Osteoblast (primary cell): ENCODE data around the gene AKT2. TPM values are rescaled to one million over a fixed set of nuclear protein-coding genes. Genes with fewer than 3 reads are reported as not detected.
"Not testable (repeated sequence)": the region's sequence is repeated elsewhere in the genome, so short reads cannot be mapped to it uniquely, and the experiment has no call there.

Experiments used
- DNase-seq: peaks from one replicate; pipeline ENCODE4 v3.0.0; 2011; ENCODE audit warnings: low spot score, mixed read lengths; ENCODE audit not compliant: insufficient read length; ENCODE audit errors: missing footprints
- H2AFZ ChIP-seq: 2 replicates; pipeline ENCODE4 v1.6.0; 2011; ENCODE audit warnings: mild to moderate bottlenecking, low read length
- H3K27ac ChIP-seq: 2 replicates; pipeline ENCODE4 v1.5.1; 2011; ENCODE audit warnings: mild to moderate bottlenecking, low read depth, low read length, moderate library complexity
- H3K27me3 ChIP-seq: 2 replicates; pipeline ENCODE4 v1.6.0; 2012; ENCODE audit warnings: mild to moderate bottlenecking, control low read depth, inconsistent platforms, low read length, moderate library complexity; ENCODE audit not compliant: insufficient read depth
- H3K36me3 ChIP-seq: 2 replicates; pipeline ENCODE4 v1.5.1; 2011; ENCODE audit warnings: mild to moderate bottlenecking, low read length, control low read depth, moderate library complexity; ENCODE audit not compliant: insufficient read depth
- H3K4me1 ChIP-seq: 2 replicates; pipeline ENCODE4 v1.5.1; 2011; ENCODE audit warnings: mild to moderate bottlenecking, low read length, control low read depth, moderate library complexity; ENCODE audit not compliant: insufficient read depth
- H3K4me2 ChIP-seq: 2 replicates; pipeline ENCODE4 v1.6.0; 2011; ENCODE audit warnings: mild to moderate bottlenecking, low read length; ENCODE audit not compliant: insufficient read depth
- H3K4me3 ChIP-seq: fragments of 200-600 bp; sonication (generic); 3 replicates; pipeline ENCODE4 v1.5.1; 2012; ENCODE audit warnings: mild to moderate bottlenecking, low read length, inconsistent platforms; ENCODE audit not compliant: insufficient read depth
- H3K79me2 ChIP-seq: 2 replicates; pipeline ENCODE4 v1.6.0; 2012; ENCODE audit warnings: mild to moderate bottlenecking, low read length, control low read depth, inconsistent platforms; ENCODE audit not compliant: insufficient read depth
- H3K9me3 ChIP-seq: 2 replicates; pipeline ENCODE4 v1.5.1; 2011; ENCODE audit warnings: low read depth, low read length, control low read depth
- H4K20me1 ChIP-seq: 2 replicates; pipeline ENCODE4 v1.6.0; 2012; ENCODE audit warnings: mild to moderate bottlenecking, low read length, control low read depth; ENCODE audit not compliant: insufficient read depth
- total RNA-seq: library from RNA; depleted of rRNA; stranded (reverse); fragments of >200 nt; gene quantifications from 2 replicates; pipeline ENCODE4 v1.2.3, GENCODE V29; 2012
- TF ChIP-seq, protein P1 (sequence below): IDR thresholded peaks from 2 replicates; pipeline ENCODE4 v1.5.1; 2011; ENCODE audit warnings: mild to moderate bottlenecking, low read depth, low read length, moderate library complexity; ENCODE audit errors: extremely low read depth

AKT2 gene
- 115 and 118 TPM in 2 replicates for total RNA-seq

GRCh38 chr19:40284501-40285352 is at the start of gene AKT2:
TSS of gene AKT2 (minus strand) at chr19:40285345. CDS start at chr19:40265267, 20,078 bp downstream.
- H3K27ac ChIP-seq: peak within 1 kb of the TSS; percentile 86
- peaks cover 12% of the 10 kb centered on the region for H3K36me3 ChIP-seq
- peak within 1 kb of the TSS; percentile 97 for H3K4me2 ChIP-seq
- peak within 1 kb of the TSS; percentile 94 for H2AFZ ChIP-seq
- peaks cover 34% of the 10 kb centered on the region for H4K20me1 ChIP-seq
- no peaks in the 10 kb centered on the region for H3K9me3 ChIP-seq
- no peaks in the 10 kb centered on the region for H3K27me3 ChIP-seq
- peaks cover 54% of the 10 kb centered on the region for H3K79me2 ChIP-seq
- peak; percentile 34 for DNase-seq
- TF ChIP-seq, protein P1, sequence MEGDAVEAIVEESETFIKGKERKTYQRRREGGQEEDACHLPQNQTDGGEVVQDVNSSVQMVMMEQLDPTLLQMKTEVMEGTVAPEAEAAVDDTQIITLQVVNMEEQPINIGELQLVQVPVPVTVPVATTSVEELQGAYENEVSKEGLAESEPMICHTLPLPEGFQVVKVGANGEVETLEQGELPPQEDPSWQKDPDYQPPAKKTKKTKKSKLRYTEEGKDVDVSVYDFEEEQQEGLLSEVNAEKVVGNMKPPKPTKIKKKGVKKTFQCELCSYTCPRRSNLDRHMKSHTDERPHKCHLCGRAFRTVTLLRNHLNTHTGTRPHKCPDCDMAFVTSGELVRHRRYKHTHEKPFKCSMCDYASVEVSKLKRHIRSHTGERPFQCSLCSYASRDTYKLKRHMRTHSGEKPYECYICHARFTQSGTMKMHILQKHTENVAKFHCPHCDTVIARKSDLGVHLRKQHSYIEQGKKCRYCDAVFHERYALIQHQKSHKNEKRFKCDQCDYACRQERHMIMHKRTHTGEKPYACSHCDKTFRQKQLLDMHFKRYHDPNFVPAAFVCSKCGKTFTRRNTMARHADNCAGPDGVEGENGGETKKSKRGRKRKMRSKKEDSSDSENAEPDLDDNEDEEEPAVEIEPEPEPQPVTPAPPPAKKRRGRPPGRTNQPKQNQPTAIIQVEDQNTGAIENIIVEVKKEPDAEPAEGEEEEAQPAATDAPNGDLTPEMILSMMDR: no peak
- peaks cover 31% of the 10 kb centered on the region for H3K4me1 ChIP-seq
- H3K4me3 ChIP-seq: peak within 1 kb of the TSS; percentile 87

DNA sequence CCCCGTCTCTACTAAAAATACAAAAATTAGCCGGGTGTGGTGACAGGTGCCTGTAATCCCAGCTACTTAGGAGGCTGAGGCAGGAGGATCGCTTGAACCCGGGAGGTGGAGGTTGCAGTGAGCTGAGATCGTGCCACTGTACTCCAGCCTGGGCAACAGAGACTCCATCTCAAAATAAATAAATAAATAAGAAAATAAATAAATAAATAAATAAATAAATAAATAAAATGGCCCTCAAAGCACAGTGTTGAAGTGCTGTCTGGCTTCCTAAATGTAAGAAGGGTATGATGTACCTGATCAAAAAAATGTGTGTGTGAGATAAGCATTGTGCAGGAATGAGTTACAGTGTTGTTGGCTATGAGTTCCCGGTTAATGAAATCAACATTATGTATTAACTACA is 47.9 kb upstream of the AKT2 start:
- not testable (repeated sequence) for H3K4me1 ChIP-seq, H3K9me3 ChIP-seq, H3K27ac ChIP-seq, H3K27me3 ChIP-seq, H2AFZ ChIP-seq, H3K4me2 ChIP-seq, H3K4me3 ChIP-seq, DNase-seq, H4K20me1 ChIP-seq
- Histone ChIP-seq H3K79me2 (peaks cover 11% of the 10 kb centered on the region), H3K36me3 (peaks cover 33% of the 10 kb centered on the region)

GRCh38 chr19:40332669-40333068 is 47.5 kb upstream of the AKT2 start:
- Histone ChIP-seq H3K79me2 (peaks cover 7% of the 10 kb centered on the region), H3K36me3 (peaks cover 37% of the 10 kb centered on the region)
- TF ChIP-seq, protein P1: no peak

DNA sequence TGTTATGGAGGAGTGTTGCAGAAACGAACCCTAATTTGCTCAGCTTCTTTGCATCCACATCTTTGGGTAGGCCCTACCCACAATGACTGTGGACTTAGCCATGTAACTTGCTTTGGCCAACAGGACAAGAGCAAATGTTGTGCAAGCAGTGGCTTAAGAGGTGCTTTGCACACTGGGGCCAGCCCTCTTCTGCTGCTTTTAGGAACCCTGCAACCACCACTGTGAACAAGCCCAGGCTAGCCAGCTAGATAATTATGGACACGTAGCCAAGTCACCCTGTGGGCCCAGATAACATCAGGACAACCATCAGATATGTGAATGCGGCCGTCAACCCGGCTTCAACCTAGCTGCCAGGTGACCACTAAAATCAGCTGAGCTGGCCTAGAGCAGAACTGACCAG is 45.9 kb upstream of the AKT2 start:
- Histone ChIP-seq H3K36me3 (peaks cover 45% of the 10 kb centered on the region), H3K4me1 (no peaks in the 10 kb centered on the region), H3K4me3 (no peak overlapping the region), H3K79me2 (no peaks in the 10 kb centered on the region), H2AFZ (no peak overlapping the region), H4K20me1 (no peaks in the 10 kb centered on the region), H3K27me3 (no peaks in the 10 kb centered on the region), H3K4me2 (no peak overlapping the region), H3K27ac (no peak overlapping the region), H3K9me3 (no peaks in the 10 kb centered on the region)
- TF ChIP-seq, protein P1: no peak
- no peak for DNase-seq

More at GRCh38 chr19:40332669-40333068, 47.5 kb upstream of the AKT2 start:
- Histone ChIP-seq H3K9me3 (no peaks in the 10 kb centered on the region), H3K4me2 (no peak overlapping the region), H3K27ac (no peak overlapping the region), H4K20me1 (no peaks in the 10 kb centered on the region), H3K4me3 (no peak overlapping the region), H2AFZ (no peak overlapping the region), H3K27me3 (no peaks in the 10 kb centered on the region), H3K4me1 (no peaks in the 10 kb centered on the region)
- no peak for DNase-seq
